Neural progenitor cell (in vitro differentiated cells): Measurements from ENCODE around the gene TMEM239.

Experiments used
- EZH2 ChIP-seq: fragments of 200-600 bp; sonication (generic); IDR thresholded peaks from 2 replicates; pipeline ENCODE4 v1.6.1; 2017; ENCODE audit warnings: antibody characterized with exemption, mild to moderate bottlenecking, moderate library complexity
- EZH2phosphoT487 ChIP-seq: fragments of 200-600 bp; sonication (generic); IDR thresholded peaks from 2 replicates; pipeline ENCODE4 v1.6.1; 2017; ENCODE audit warnings: antibody characterized with exemption
- TF ChIP-seq, protein P1 (sequence below): fragments of 200-600 bp; sonication (generic); IDR thresholded peaks from 2 replicates; pipeline ENCODE4 v1.5.1; 2017; ENCODE audit warnings: antibody characterized with exemption, mild to moderate bottlenecking

DNA sequence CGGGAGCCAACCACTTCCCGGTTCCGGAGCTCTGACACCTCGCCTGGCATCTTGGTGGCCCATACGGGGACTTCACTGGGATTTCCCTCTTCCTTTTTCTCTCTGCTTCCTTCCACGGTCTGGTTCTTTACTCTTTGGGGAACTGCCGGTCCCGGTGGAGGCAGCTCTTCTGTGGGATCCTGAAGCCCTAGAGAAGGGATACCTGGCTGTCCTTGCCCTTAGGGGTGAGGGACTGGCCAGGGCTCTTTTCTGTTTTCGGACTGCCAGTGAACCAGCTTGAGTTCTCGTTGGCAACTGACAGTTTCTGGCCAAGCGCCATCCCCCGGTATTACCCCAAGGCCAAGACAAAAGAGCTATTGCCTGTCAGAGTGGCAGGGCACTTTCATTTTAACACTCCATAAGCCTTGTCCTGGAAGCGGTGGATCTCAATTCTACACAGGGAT lies 14.9 kb upstream of the TMEM239 start:
- TF ChIP-seq, protein P1, sequence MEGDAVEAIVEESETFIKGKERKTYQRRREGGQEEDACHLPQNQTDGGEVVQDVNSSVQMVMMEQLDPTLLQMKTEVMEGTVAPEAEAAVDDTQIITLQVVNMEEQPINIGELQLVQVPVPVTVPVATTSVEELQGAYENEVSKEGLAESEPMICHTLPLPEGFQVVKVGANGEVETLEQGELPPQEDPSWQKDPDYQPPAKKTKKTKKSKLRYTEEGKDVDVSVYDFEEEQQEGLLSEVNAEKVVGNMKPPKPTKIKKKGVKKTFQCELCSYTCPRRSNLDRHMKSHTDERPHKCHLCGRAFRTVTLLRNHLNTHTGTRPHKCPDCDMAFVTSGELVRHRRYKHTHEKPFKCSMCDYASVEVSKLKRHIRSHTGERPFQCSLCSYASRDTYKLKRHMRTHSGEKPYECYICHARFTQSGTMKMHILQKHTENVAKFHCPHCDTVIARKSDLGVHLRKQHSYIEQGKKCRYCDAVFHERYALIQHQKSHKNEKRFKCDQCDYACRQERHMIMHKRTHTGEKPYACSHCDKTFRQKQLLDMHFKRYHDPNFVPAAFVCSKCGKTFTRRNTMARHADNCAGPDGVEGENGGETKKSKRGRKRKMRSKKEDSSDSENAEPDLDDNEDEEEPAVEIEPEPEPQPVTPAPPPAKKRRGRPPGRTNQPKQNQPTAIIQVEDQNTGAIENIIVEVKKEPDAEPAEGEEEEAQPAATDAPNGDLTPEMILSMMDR, result no peak
- TF ChIP-seq EZH2, result no peak
- TF ChIP-seq EZH2phosphoT487, result no peak
